Hindlimb muscle (tissue), 1 donor: Measurements from ENCODE around the gene ZSCAN26. TPM values are rescaled to one million over a fixed set of nuclear protein-coding genes. Genes with fewer than 3 reads are reported as not detected.
A peak's percentile ranks its signal among the peaks of the same experiment; 100 is the strongest.

Experiments used
- DNase-seq: peaks from one replicate; pipeline ENCODE4 v3.0.0-alpha.2; 2013
- polyA plus RNA-seq: library from polyadenylated mRNA; unstranded; fragments of 120-200 nt; gene quantifications from one replicate; pipeline ENCODE4 v1.2.1, GENCODE V29; 2013; ENCODE audit not compliant: insufficient read length

Gene ZSCAN26
- polyA plus RNA-seq = 16.9 TPM

DNA sequence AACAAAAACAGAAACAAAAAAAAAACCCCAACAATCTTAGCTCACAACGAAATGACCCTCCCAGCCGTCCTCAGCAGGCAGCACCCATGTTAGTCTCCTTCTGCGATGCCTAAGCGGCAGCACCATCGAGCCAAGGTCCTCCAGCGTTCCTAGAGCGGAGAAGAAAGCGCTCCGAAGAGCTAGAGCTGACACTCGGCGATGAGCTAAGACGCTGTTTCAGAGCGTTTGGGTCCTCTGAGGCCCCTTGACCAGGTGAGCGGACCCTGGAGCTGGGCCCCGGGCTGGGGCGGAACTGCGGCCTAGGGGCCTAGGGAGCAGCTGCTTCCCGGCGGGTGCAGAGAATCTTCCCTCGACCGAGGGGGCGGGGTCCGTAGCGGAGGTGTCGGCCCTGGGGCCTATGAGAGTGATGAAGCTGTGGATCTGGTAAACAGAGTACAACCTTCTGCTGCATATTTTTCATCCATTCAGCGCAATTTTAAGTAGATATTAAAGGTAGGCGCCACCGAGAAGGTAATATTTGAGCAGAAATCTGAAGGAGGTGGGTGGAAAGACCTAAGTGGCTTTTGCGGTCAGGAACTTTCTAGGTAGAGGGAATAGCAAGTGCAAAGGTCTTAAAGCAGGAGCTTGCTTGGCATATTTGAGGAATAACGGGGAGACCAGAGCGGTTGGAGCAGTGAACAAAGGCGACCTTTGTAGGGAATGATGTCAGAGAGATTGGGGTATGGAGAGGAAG, at the start of gene ZSCAN26:
Gene ZSCAN26, plus strand, starts transcription at position 182 of the 733 bp plus-strand sequence. CDS start 4,777 bp downstream, outside the sequence.
- peak; percentile 92 for DNase-seq

- DNase-seq = no peak
Measured at GRCh38 chr6:28217890-28218289, 49.1 kb upstream of the ZSCAN26 start.

DNA sequence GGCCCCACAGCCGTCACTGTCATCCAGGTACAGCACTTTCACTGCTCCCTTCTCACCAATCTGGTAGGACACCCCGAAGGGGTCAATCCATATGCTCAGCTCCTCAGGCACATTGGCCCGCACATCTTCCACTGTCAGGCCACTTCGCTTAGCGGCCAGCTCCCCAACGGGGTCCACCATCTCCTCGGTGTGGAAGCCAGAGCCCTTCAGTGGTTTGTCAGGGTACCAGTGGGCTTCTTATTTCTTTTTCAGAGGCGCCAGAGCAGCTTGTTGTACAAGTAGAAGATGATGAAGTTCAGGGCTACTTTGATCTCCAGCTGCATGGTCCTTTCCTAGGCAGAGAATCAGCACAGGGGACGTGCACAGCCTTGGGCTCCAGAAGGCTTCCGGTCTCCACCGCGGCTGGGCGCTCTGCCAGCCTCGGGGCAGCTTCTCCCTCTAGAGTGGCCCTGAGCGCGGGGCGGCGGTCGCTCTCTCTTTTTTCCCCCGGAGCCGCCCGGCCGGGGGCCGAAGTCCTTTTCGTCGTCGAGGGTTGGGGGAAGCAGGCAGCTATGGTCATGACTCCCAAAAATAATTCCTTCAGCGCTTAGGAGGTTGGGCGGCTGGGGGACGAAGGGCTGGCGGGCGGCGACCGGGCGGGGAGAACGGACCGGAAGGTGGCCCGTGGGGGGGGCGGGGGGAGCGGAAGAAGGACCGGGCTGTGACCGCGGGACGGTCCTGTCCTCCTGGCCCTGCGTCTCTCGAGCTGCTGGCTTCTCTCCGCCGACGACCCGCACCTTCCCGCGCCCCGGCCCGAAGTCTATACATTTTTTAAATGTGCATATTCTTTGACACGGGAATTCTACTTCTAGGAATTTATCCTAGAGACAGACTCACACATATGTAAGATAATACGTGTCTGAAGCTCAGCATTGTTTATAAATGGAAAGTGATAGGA, 48.4 kb upstream of the ZSCAN26 start:
- peak; percentile 59 for DNase-seq

GRCh38 chr6:28220257-28221133, 46.4 kb upstream of the ZSCAN26 start:
- DNase-seq = no peak

GRCh38 chr6:28224131-28225055, 42.5 kb upstream of the ZSCAN26 start:
- DNase-seq = no peak

DNA sequence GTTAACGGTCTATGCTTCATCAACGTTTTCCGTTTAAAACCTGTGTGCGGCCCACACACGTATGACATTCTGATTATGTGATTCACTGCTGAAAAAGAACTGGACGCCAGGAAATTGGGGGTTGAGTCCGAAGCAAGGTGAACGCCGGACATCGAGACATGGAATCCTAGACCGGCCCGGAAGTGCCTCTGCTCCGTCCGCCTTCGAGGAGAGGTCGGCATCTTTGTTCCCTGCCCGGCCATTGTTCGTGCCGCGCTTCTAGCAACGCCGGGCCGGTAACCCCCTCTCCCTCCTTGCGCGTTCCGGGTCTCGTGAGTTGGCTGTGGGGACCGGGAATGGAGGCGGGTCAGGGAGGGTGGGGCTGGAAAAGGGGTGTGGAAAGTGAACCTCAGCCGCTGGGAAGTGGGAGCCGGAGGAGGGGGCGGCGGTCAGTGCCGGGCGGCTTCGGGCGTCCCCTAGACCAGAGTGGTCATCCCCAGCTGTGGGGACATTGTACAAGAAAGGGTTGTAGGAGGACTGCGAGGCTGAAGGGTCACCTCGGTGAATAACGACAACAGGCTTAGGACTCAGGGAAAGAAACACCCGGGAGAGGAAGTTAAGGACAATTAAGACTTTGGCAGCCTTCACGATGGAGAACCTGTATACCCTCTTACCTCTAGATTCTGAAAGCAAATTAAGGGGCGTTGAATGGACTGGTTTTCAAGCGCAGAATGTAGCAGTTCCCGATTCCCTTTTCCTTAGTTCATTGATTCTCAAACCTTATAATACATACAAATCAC, 41.7 kb upstream of the ZSCAN26 start, which contains the start of gene ZSCAN9:
Gene ZSCAN9, plus strand, starts transcription at position 220 of the 779 bp plus-strand sequence. CDS start 1,810 bp downstream, outside the sequence.
- DNase-seq = peak; percentile 87

- no peak for DNase-seq
Measured at GRCh38 chr6:28226460-28226859, 40.5 kb upstream of the ZSCAN26 start.

DNA sequence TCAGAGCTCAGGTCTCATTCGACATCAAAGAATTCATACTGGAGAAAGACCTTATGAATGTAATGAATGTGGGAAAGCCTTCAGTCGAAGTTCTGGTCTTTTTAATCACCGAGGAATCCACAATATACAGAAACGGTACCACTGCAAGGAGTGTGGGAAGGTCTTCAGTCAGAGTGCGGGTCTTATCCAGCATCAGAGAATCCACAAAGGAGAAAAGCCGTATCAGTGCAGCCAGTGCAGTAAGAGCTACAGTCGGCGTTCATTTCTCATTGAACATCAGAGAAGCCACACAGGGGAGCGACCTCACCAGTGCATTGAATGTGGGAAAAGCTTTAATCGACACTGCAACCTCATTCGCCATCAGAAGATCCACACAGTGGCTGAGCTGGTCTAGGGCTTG, 34.2 kb upstream of the ZSCAN26 start:
- DNase-seq = no peak

DNA sequence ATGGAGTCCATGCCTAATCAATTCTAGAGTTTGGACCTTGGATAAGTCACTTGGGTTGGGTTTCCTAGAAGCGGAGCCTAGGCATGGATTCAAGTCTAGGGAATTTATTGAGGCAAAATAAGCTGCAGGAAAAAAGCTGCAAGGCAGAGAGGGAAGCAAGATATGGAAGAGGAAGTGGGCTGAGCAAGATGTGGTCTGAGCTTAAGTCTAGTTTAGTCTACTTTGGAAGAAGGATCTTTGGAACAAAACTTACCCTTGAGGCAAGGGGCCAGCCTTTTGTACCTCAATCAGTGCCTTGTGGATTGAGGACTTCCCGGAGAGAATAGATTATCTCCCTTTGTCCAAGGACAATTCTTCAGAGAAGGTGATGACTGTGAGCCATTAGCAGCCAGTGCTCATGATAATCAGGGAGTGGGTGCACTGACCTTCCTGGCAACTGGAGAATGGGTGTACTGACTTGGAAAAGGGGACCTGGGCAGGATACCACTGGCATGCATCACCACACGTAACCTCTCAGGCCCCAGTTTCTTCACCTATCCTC, 31.0 kb upstream of the ZSCAN26 start:
- DNase-seq = no peak

- no peak for DNase-seq
Measured at GRCh38 chr6:28239636-28240035, 27.3 kb upstream of the ZSCAN26 start.

- no peak for DNase-seq
Measured at GRCh38 chr6:28240471-28240870, 26.5 kb upstream of the ZSCAN26 start.

GRCh38 chr6:28243946-28244345, 23.0 kb upstream of the ZSCAN26 start:
- DNase-seq = no peak

- DNase-seq = no peak
Measured at GRCh38 chr6:28245206-28245941, 21.6 kb upstream of the ZSCAN26 start.

DNA sequence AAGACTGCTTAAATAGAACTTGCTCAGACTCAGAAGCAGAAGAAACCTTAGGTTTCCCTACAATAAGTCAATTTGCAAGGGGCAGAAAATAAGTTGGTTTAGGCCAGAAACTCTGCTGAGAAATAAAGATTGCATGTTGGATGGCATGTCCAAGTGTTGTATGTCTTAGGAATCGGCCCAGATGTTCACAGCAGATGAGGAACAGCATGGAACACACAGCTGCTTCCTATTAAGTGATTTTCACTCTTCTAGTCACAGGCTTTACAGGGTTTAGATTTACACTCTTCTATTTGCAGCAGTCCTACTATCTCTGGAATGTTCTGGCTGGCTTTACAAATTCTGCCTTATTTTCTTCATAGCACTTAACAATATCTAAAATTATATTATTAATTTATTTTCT, 18.0 kb upstream of the ZSCAN26 start:
- DNase-seq = no peak

DNA sequence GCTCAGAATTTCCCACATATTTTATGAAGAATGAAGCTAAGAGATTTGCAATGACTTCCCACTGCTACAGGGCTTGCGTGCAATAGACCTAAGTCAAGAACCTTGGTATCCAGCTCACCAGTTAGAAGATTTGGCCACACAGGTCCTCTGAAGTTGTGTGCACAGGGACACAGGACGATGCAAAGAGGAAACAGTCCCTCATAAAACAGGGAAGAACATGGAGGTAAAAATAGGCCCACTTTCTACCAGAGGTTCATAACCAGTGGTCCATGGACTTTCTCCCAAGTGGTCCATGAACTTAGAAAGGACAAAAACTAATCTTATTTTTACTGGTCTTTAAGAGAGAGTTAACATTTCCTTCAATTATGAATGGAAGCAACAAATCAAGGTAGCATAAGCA, 16.2 kb upstream of the ZSCAN26 start:
- DNase-seq = no peak

- DNase-seq = no peak
Measured at GRCh38 chr6:28251661-28252008, 15.3 kb upstream of the ZSCAN26 start.

- DNase-seq = peak; percentile 89
Measured at GRCh38 chr6:28252009-28252975, 14.7 kb upstream of the ZSCAN26 start, which contains the start of gene ZKSCAN4. Gene ZKSCAN4 (minus strand): TSS chr6:28252269. CDS start chr6:28251980, 289 bp downstream.

- no peak for DNase-seq
Measured at GRCh38 chr6:28254121-28254519, 12.8 kb upstream of the ZSCAN26 start.
